CD4-positive, alpha-beta T cell treated with Interleukin-6 at 100 ng/mL for 8 hours (primary cell): ENCODE results near the gene GATA3.
A peak's percentile ranks its signal among the peaks of the same experiment; 100 is the strongest.
"Not testable (repeated sequence)": the region's sequence is repeated elsewhere in the genome, so short reads cannot be mapped to it uniquely, and the experiment has no call there.

ENCODE experiments used
- DNase-seq: peaks from one replicate; pipeline ENCODE4 v3.0.0-alpha.2; 2020; ENCODE audit warnings: mixed read lengths, low spot score

Gene GATA3

GRCh38 chr10:8054494-8055407 lies at the start of gene GATA3:
GATA3 (plus strand) TSS chr10:8054688; CDS start chr10:8055656, 968 bp downstream.
- peak; percentile 81 for DNase-seq

GRCh38 chr10:8006274-8006999 lies 48.1 kb upstream of the GATA3 start:
- DNase-seq: no peak

GRCh38 chr10:8009031-8009430 lies 45.5 kb upstream of the GATA3 start:
- no peak for DNase-seq

- DNase-seq: no peak
These were observed 41.5 kb upstream of the GATA3 start for GRCh38 chr10:8013006-8013405.

- no peak for DNase-seq
These were observed 40.9 kb upstream of the GATA3 start for GRCh38 chr10:8013619-8014018.

GRCh38 chr10:8014649-8015048 lies 39.8 kb upstream of the GATA3 start:
- DNase-seq: no peak

- DNase-seq: no peak
These were observed 37.2 kb upstream of the GATA3 start for GRCh38 chr10:8017277-8017676.

- no peak for DNase-seq
These were observed 31.2 kb upstream of the GATA3 start for GRCh38 chr10:8023321-8023720.

- no peak for DNase-seq
These were observed 30.6 kb upstream of the GATA3 start for GRCh38 chr10:8023851-8024250.

DNA sequence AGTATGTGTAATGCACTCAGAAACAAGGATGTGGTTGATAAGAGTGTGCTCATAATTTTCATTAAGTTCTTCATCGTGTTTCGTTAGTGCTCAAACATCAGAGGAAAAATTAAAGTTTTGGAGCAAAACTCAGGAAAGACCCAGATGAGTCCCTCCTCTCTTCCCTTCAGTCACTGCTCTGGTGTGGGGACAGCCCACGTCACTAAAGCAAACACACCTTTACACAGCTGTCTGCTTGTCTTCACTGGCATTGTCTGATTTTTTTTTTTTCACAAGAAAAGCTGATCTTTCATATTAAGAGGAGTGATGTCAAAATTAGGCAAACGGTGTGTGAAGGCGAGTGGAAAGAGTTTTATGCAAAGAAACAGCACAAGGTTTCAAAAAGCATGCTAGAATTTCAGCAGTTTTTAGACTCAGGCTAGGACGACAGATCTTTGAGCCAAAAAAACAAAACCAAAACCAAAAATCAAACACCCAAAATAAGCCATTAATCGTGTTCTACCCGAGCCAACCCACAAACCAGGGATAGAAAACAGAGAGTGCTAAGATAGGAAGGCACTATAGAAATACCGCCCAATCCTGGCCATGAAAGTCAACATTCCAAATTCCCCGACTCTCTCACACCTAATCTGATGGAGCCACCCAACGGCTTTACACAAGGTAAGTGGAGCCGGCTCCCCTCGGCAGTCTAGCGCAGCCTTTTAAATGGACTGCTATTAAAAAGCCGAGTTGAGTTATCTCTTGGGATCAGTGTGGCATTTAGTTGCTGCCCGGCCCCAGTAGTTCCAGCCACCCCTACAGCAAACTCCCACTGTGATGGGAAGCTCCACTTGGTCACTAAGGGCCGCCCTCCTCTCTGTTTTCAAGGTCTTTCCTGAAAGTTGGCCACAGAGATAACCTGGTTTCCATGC lies 27.9 kb upstream of the GATA3 start:
- no peak for DNase-seq

DNA sequence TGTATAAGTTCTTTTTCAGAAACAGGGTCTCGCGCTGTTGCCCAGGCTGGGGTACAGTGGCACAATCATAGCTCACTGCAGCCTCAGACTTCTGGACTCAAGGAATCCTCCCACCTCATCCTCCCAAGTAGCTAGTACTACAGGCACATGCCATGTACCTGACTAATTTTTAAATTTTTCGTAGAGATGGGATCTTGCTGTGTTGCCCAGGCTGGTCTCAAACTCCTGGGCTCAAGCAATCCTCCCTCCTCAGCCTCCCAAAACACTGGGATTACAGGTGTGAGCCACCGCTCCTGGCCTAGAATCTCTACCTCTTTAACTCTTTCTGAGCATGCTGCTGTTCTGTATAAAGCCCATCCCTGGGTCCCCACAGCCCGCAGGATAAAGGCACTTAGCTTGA lies 23.3 kb upstream of the GATA3 start:
- not testable (repeated sequence) for DNase-seq

- no peak for DNase-seq
These were observed 21.9 kb upstream of the GATA3 start for GRCh38 chr10:8032558-8032957.

- no peak for DNase-seq
These were observed 20.5 kb upstream of the GATA3 start for GRCh38 chr10:8033812-8034465.

DNA sequence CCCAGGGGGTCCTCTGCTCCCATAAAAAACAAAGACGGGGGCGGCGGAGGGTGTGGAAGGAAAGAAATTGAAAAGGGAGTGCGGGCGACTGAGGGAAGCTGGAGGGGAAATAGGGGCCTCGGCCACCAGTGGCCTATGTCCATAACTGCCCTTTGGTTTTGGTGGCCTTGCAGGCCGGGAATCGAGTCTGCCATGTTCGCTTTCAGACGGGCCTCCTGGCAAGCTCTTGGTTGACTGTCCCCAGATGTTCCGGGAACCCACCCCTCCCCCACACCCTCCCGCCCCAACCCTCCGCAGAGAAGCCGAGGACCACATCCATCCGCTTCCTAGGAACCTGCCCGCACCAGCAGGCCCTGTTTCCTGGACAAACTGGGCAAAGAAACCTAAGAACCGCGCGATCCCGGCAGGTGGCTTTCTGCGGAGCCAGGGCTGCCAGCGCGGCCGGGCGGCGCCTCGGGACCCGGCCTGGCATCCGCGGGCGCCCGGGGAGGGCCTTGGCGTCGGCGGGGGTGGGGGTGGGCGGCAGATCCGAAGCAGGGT lies 20.0 kb upstream of the GATA3 start:
- DNase-seq: no peak

GRCh38 chr10:8035006-8035640 lies 19.4 kb upstream of the GATA3 start:
- no peak for DNase-seq

- DNase-seq: no peak
These were observed 18.6 kb upstream of the GATA3 start for GRCh38 chr10:8035641-8036470.

GRCh38 chr10:8036506-8037198 lies 17.8 kb upstream of the GATA3 start:
- DNase-seq: no peak

DNA sequence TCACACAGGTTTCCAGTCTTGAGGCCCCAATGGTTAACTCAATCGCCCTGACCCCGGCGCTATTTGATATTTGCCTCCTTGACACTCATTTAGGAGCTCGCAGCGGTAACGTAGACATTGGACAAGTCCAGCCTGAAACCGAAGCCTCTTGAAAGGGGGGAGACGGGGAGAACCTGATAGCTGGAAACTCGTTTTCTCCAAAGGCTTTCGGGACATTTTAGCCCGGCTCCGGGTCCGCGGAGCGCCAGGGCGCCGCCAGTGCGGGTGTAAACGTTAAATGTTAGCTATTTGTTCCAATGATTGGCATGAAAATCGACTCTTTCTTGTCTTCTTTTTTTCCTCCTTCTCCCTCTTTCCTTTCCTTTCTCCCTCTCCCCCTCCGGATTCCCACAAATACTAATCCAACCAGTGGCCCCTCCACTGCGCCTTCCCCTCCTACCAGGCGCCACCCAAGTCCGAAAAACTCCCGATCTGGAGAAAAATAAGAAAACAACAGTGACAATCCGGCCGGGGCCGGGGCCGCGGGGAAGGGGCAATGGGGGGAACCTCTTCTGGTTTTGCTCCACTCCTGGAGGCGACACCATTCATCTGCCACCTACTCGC lies 17.2 kb upstream of the GATA3 start:
- no peak for DNase-seq
